Panc1 (cell line): Measurements from ENCODE around the gene FAM186B. TPM values are rescaled to one million over a fixed set of nuclear protein-coding genes. Genes with fewer than 3 reads are reported as not detected.

Experiments used
- ATAC-seq: fragments of 200-7000 bp; cut with Tn5 transposase; 2 replicates; pipeline ENCODE4 v1.9.1; 2020; ENCODE audit warnings: mild to moderate bottlenecking, moderate library complexity
- BruUV-seq: library from RNA; stranded (reverse); fragments of 400-500 nt; replicated peaks from 2 replicates; lab custom pipeline; 2021; lab: Mats Ljungman, UMichigan
- CTCF ChIA-PET: fragments of 300-600 bp; sonication (Branson Sonifier 250); formaldehyde crosslinking; loops from one replicate; lab custom pipeline; 2022; ENCODE audit warnings: antibody characterized with exemption; lab: Charles Lee
- POLR2A ChIA-PET: fragments of 300-600 bp; sonication (Branson Sonifier 250); formaldehyde crosslinking; loops from one replicate; lab custom pipeline; 2022; ENCODE audit warnings: antibody characterized with exemption; lab: Charles Lee
- DNase-seq: peaks from one replicate; pipeline ENCODE4 v3.0.0-alpha.2; 2010; ENCODE audit warnings: low read depth, low spot score
- H3K27ac ChIP-seq: 2 replicates; pipeline ENCODE4 v1.5.1; 2011; ENCODE audit warnings: mild to moderate bottlenecking, low read length, inconsistent platforms
- H3K27me3 ChIP-seq: fragments of 200-500 bp; sonication (Bioruptor generic); 2 replicates; pipeline ENCODE4 v1.6.0; 2014; ENCODE audit warnings: low read length, inconsistent platforms; ENCODE audit not compliant: control insufficient read depth, insufficient read depth
- H3K36me3 ChIP-seq: fragments of 200-500 bp; sonication (Bioruptor generic); 2 replicates; pipeline ENCODE4 v1.5.1; 2014; ENCODE audit warnings: inconsistent platforms, mild to moderate bottlenecking, low read length, moderate library complexity; ENCODE audit not compliant: control insufficient read depth, insufficient read depth
- H3K4me1 ChIP-seq: 2 replicates; pipeline ENCODE4 v1.5.1; 2011; ENCODE audit warnings: inconsistent platforms, mild to moderate bottlenecking, low read length, moderate library complexity; ENCODE audit not compliant: control insufficient read depth, insufficient read depth
- H3K4me3 ChIP-seq, 2 experiments: 2 replicates each; pipeline ENCODE4 v1.5.1; 2011 to 2012; ENCODE audit warnings: low read depth in 2 of 2, low read length in 2 of 2, mild to moderate bottlenecking in 2 of 2, inconsistent platforms in 1 of 2, moderate library complexity in 1 of 2
- H3K9me3 ChIP-seq: fragments of 200-500 bp; sonication (Bioruptor generic); 2 replicates; pipeline ENCODE4 v1.5.1; 2014; ENCODE audit warnings: low read depth, mild to moderate bottlenecking, inconsistent platforms, low read length, moderate library complexity; ENCODE audit not compliant: control insufficient read depth, insufficient read depth
- CTCF ChIP-seq: fragments of 450-650 bp; IDR thresholded peaks from 2 replicates; pipeline ENCODE4 v1.5.1; 2017; ENCODE audit warnings: mild to moderate bottlenecking
- POLR2AphosphoS5 ChIP-seq: IDR thresholded peaks from 2 replicates; pipeline ENCODE4 v1.6.1; 2012; ENCODE audit warnings: mild to moderate bottlenecking, low read depth, low read length, moderate library complexity
- REST ChIP-seq, 2 experiments: IDR thresholded peaks; 2 replicates each; pipeline ENCODE4 v1.6.1; 2011 to 2012; ENCODE audit warnings: low read depth in 2 of 2, control low read depth in 1 of 2, low read length in 1 of 2, mild to moderate bottlenecking in 1 of 2, moderate library complexity in 1 of 2; ENCODE audit not compliant: insufficient read depth in 1 of 2
- SIN3A ChIP-seq: IDR thresholded peaks from 2 replicates; pipeline ENCODE4 v1.6.1; 2012; ENCODE audit warnings: low read depth, mild to moderate bottlenecking, low read length, moderate library complexity, borderline replicate concordance; ENCODE audit not compliant: insufficient read depth
- TCF7L2 ChIP-seq: IDR thresholded peaks from 2 replicates; pipeline ENCODE4 v1.6.1; 2011; ENCODE audit warnings: mild to moderate bottlenecking, low read depth, low read length, inconsistent platforms
- in situ Hi-C: cut with HindIII; loops from 2 replicates; pipeline ENCODE4 v1.10.0; 2016; ENCODE audit warnings: low sequenced_read_pairs, low pct_unique_long_range_greater_than_20kb
- intact Hi-C: fragments of 100-400 bp; cut with micrococcal nuclease; formaldehyde crosslinking; loops from one replicate; pipeline ENCODE4 v1.10.0; 2022; ENCODE audit not compliant: unreplicated experiment
- total RNA-seq: library from RNA; stranded (reverse); gene quantifications from one replicate; pipeline ENCODE4 v1.2.1, GENCODE V29; 2021; ENCODE audit not compliant: unreplicated experiment

Gene FAM186B
- total RNA-seq, 1 experiment from 2014 or later: 0.13 TPM

- intact Hi-C loops: no loop called here
- no peaks in the 10 kb centered on the region for H3K4me1 ChIP-seq
- H3K36me3 ChIP-seq: no peaks in the 10 kb centered on the region
- ATAC-seq (peak; percentile 96), DNase-seq (peak; percentile 27)
- H3K4me3 ChIP-seq: no peak overlapping the region
- no peaks in the 10 kb centered on the region for H3K27me3 ChIP-seq
- peak; percentile 92 for TF ChIP-seq CTCF
- no peak for TF ChIP-seq TCF7L2
- in situ Hi-C loops: no loop called here
- BruUV-seq: no TSS peak
- no peak overlapping the region for H3K27ac ChIP-seq
- ChIA-PET CTCF (interaction anchor here (0.6 to 1.5 kb wide), 8 partner anchors 12 to 222 kb away, joined by 3 to 9 read pairs (median 4); no protein-coding TSS in a partner anchor), POLR2A (interaction anchor here (0.6 kb wide), 1 partner anchor 215 kb away, joined by 3 read pairs; no protein-coding TSS in a partner anchor)
- no peaks in the 10 kb centered on the region for H3K9me3 ChIP-seq
Measured at GRCh38 chr12:49580572-49581535, 24.6 kb downstream of the FAM186B start.

- no peak for TF ChIP-seq CTCF
- TF ChIP-seq POLR2AphosphoS5: no peak
- no peak for TF ChIP-seq TCF7L2
- TF ChIP-seq SIN3A: no peak
- no peak for TF ChIP-seq REST (IDR thresholded peaks at IDR 0.05; ENCODE audit: insufficient read depth in 1 of 2, low read depth in 2 of 2, low read length in 1 of 2)
- no peaks in the 10 kb centered on the region for H3K27me3 ChIP-seq
- H3K27ac ChIP-seq: no peak overlapping the region
- intact Hi-C loops (no loop called here), in situ Hi-C loops (no loop called here)
- no peak overlapping the region for H3K4me3 ChIP-seq
- DNase-seq (no peak), ATAC-seq (no peak)
- no peaks in the 10 kb centered on the region for H3K9me3 ChIP-seq
- H3K36me3 ChIP-seq: no peaks in the 10 kb centered on the region; the same call in 1 of the 2 replicates
- ChIA-PET CTCF (interaction anchor here (0.6 kb wide), 1 partner anchor 209 kb away, joined by 7 read pairs; no protein-coding TSS in a partner anchor), POLR2A (interaction anchor here (0.6 kb wide), 2 partner anchors 11 to 127 kb away, joined by 3 to 6 read pairs; no protein-coding TSS in a partner anchor)
- BruUV-seq: no TSS peak
- H3K4me1 ChIP-seq: no peaks in the 10 kb centered on the region
Measured at GRCh38 chr12:49578471-49579112, 26.8 kb downstream of the FAM186B start.
